ACC112 (cell line): ENCODE data around the gene GJB3.

Experiments
- H2AFZ ChIP-seq: fragments of 200-600 bp; sonication (generic); one replicate; pipeline ENCODE4 v1.6.0; 2017; ENCODE audit warnings: antibody characterized with exemption, low read length; ENCODE audit not compliant: unreplicated experiment
- H3K27ac ChIP-seq: fragments of 200-600 bp; sonication (generic); 2 replicates; pipeline ENCODE4 v1.5.1; 2014; ENCODE audit warnings: low read depth, mild to moderate bottlenecking, antibody characterized with exemption, low read length, moderate library complexity
- H3K27me3 ChIP-seq: fragments of 200-600 bp; sonication (generic); 2 replicates; pipeline ENCODE4 v1.6.1; 2014; ENCODE audit warnings: mild to moderate bottlenecking, antibody characterized with exemption, low read length, moderate library complexity, mixed read lengths; ENCODE audit not compliant: insufficient read depth
- H3K36me3 ChIP-seq: fragments of 200-600 bp; sonication (generic); 2 replicates; pipeline ENCODE4 v1.6.1; 2016; ENCODE audit warnings: mild to moderate bottlenecking, antibody characterized with exemption, low read length, moderate library complexity, mixed read lengths; ENCODE audit not compliant: insufficient read depth
- H3K4me1 ChIP-seq: fragments of 200-600 bp; sonication (generic); one replicate; pipeline ENCODE4 v1.6.1; 2016; ENCODE audit warnings: low read length, mixed read lengths; ENCODE audit not compliant: insufficient read depth, unreplicated experiment, control insufficient read depth
- H3K4me3 ChIP-seq: fragments of 200-600 bp; sonication (generic); 2 replicates; pipeline ENCODE4 v1.5.1; 2014; ENCODE audit warnings: mild to moderate bottlenecking, low read depth, low read length
- H3K79me2 ChIP-seq: fragments of 200-600 bp; sonication (generic); one replicate; pipeline ENCODE4 v1.6.0; 2016; ENCODE audit warnings: low read length; ENCODE audit not compliant: control insufficient read depth, unreplicated experiment, insufficient read depth

The GJB3 gene

GRCh38 chr1:34746101-34746500, 34.9 kb upstream of the GJB3 start:
- H3K4me1 ChIP-seq: no peaks in the 10 kb centered on the region
- H3K79me2 ChIP-seq: no peaks in the 10 kb centered on the region
- H3K27me3 ChIP-seq: peaks cover 9% of the 10 kb centered on the region
- H3K36me3 ChIP-seq: no peaks in the 10 kb centered on the region
- H3K27ac ChIP-seq: no peak overlapping the region
- no peak overlapping the region for H3K4me3 ChIP-seq
- no peak overlapping the region for H2AFZ ChIP-seq

GRCh38 chr1:34746785-34747637, 34.0 kb upstream of the GJB3 start:
- H3K4me3 ChIP-seq: no peak overlapping the region
- H3K79me2 ChIP-seq: no peaks in the 10 kb centered on the region
- H2AFZ ChIP-seq: no peak overlapping the region
- H3K4me1 ChIP-seq: no peaks in the 10 kb centered on the region
- no peaks in the 10 kb centered on the region for H3K36me3 ChIP-seq
- peaks cover 9% of the 10 kb centered on the region for H3K27me3 ChIP-seq
- H3K27ac ChIP-seq: no peak overlapping the region

- H3K36me3 ChIP-seq: no peaks in the 10 kb centered on the region
- no peak overlapping the region for H2AFZ ChIP-seq
- no peak overlapping the region for H3K27ac ChIP-seq
- no peak overlapping the region for H3K4me3 ChIP-seq
- H3K27me3 ChIP-seq: peaks cover 9% of the 10 kb centered on the region
- no peaks in the 10 kb centered on the region for H3K4me1 ChIP-seq
- no peaks in the 10 kb centered on the region for H3K79me2 ChIP-seq
Measured at GRCh38 chr1:34747638-34747941, 33.4 kb upstream of the GJB3 start.

- Histone ChIP-seq H3K36me3 (no peaks in the 10 kb centered on the region), H3K79me2 (no peaks in the 10 kb centered on the region), H2AFZ (no peak overlapping the region), H3K4me1 (no peaks in the 10 kb centered on the region), H3K4me3 (no peak overlapping the region), H3K27me3 (peaks cover 9% of the 10 kb centered on the region), H3K27ac (no peak overlapping the region)
Measured at GRCh38 chr1:34749992-34750391, 31.0 kb upstream of the GJB3 start.

GRCh38 chr1:34750610-34751009, 30.4 kb upstream of the GJB3 start:
- H3K4me3 ChIP-seq: no peak overlapping the region
- no peaks in the 10 kb centered on the region for H3K4me1 ChIP-seq
- H3K36me3 ChIP-seq: no peaks in the 10 kb centered on the region
- H3K27me3 ChIP-seq: peaks cover 7% of the 10 kb centered on the region
- H2AFZ ChIP-seq: no peak overlapping the region
- H3K27ac ChIP-seq: no peak overlapping the region
- no peaks in the 10 kb centered on the region for H3K79me2 ChIP-seq

GRCh38 chr1:34753163-34753562, 27.9 kb upstream of the GJB3 start:
- no peaks in the 10 kb centered on the region for H3K79me2 ChIP-seq
- peaks cover 2% of the 10 kb centered on the region; the same call in 1 of the 2 replicates for H3K27me3 ChIP-seq
- no peak overlapping the region for H3K27ac ChIP-seq
- H3K4me1 ChIP-seq: no peaks in the 10 kb centered on the region
- H3K36me3 ChIP-seq: no peaks in the 10 kb centered on the region
- H3K4me3 ChIP-seq: no peak overlapping the region
- no peak overlapping the region for H2AFZ ChIP-seq

GRCh38 chr1:34754964-34755637, 25.9 kb upstream of the GJB3 start, which contains the start of gene GJB5:
Gene GJB5 (plus strand): TSS chr1:34755047. CDS start chr1:34757331, 2,284 bp downstream.
- H2AFZ ChIP-seq: no peak within 1 kb of the TSS
- no peak within 1 kb of the TSS for H3K4me3 ChIP-seq
- H3K4me1 ChIP-seq: no peaks in the 10 kb centered on the region
- H3K27me3 ChIP-seq: 0 out of 2 replicates have a peak, but pooled peaks cover 2% of the 10 kb centered on the region
- no peaks in the 10 kb centered on the region for H3K79me2 ChIP-seq
- no peak within 1 kb of the TSS for H3K27ac ChIP-seq
- H3K36me3 ChIP-seq: no peaks in the 10 kb centered on the region

- Histone ChIP-seq H3K27me3 (0 out of 2 replicates have a peak, but pooled peaks cover 2% of the 10 kb centered on the region), H3K36me3 (no peaks in the 10 kb centered on the region), H3K27ac (no peak overlapping the region), H2AFZ (no peak overlapping the region), H3K79me2 (no peaks in the 10 kb centered on the region), H3K4me1 (no peaks in the 10 kb centered on the region), H3K4me3 (no peak overlapping the region)
Measured at GRCh38 chr1:34755961-34756360, 25.1 kb upstream of the GJB3 start.

- Histone ChIP-seq H3K27ac (no peak overlapping the region), H3K4me1 (no peaks in the 10 kb centered on the region), H3K79me2 (no peaks in the 10 kb centered on the region), H3K4me3 (no peak overlapping the region), H3K27me3 (0 out of 2 replicates have a peak, but pooled peaks cover 2% of the 10 kb centered on the region), H2AFZ (no peak overlapping the region), H3K36me3 (no peaks in the 10 kb centered on the region)
Measured at GRCh38 chr1:34757386-34757785, 23.6 kb upstream of the GJB3 start.

GRCh38 chr1:34758751-34759150, 22.3 kb upstream of the GJB3 start:
- Histone ChIP-seq H3K4me3 (no peak overlapping the region), H2AFZ (no peak overlapping the region), H3K4me1 (peaks cover 9% of the 10 kb centered on the region), H3K27me3 (0 out of 2 replicates have a peak, but pooled peaks cover 2% of the 10 kb centered on the region), H3K36me3 (no peaks in the 10 kb centered on the region), H3K79me2 (no peaks in the 10 kb centered on the region), H3K27ac (no peak overlapping the region)
